ENCODE results near the gene DNAL4.

Gene DNAL4, protein sequence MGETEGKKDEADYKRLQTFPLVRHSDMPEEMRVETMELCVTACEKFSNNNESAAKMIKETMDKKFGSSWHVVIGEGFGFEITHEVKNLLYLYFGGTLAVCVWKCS

GRCh38 chr22:38793721-38794466, at the start of gene DNAL4:
TSS of gene DNAL4 (minus strand) at chr22:38794143. CDS start at chr22:38782731, 11,412 bp downstream.
- DNase-seq: peak; percentile 98

DNA sequence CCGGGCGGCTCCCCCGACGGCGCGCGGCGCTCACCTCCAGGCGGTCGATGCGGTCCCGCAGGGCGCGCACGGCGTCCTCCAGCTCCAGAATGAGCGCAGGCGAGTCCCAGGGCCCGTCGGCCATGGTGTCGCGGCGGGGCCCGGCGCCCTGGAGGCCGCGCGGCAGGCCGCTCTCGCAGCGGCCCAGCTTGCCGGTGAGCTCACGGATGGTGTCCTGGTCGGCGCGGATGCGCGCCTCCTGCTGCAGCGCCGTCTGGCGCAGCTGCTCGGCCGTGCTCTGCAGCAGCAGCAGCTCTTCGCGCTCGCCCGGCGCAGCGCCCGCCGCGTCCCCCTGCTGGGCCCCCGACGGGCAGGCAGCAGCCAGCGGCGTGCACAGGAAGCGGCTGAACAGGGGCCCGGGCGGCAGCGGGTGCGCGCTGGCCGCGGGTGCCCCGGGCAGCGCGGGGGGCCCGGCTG, 49.3 kb upstream of the DNAL4 start:
- DNase-seq: peak; percentile 81

DNA sequence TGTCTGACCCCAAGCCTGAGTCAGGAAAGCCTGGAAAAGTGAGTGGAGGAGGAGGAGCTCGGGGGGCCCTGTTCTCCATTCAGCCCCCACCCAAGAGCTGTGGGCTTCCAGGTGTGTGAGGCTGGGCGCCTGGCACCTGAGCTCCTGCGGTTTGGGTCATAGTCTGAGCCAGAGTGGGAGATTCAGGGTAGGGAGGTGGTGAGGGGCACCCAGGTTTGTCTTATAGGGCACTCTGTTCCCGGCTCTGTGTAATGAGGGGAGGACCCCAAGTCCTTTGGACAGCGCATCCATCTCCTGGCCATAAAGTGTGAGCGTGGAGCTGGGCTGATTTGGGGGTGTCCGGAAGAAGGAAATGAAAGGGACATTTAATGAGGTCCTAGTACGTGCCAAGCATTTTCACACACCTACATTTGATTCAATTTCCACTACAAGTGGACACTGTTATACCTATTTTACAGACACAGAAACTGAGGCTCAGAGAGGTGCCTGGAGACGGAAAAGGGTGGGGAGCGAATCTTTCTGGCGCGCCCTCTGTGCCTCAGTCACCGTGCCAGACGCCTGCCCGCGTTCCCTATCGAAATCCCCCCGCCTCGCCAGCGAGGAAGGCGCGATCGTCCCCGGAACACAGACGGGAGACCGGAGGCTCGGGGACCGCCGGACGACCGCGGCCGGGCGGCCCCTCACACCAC, 48.7 kb upstream of the DNAL4 start:
- no peak for DNase-seq

- DNase-seq: no peak
Observed at GRCh38 chr22:38841635-38842034, 47.7 kb upstream of the DNAL4 start.

GRCh38 chr22:38841211-38841610, 47.3 kb upstream of the DNAL4 start:
- no peak for DNase-seq

GRCh38 chr22:38840129-38840528, 46.2 kb upstream of the DNAL4 start:
- DNase-seq: no peak

DNA sequence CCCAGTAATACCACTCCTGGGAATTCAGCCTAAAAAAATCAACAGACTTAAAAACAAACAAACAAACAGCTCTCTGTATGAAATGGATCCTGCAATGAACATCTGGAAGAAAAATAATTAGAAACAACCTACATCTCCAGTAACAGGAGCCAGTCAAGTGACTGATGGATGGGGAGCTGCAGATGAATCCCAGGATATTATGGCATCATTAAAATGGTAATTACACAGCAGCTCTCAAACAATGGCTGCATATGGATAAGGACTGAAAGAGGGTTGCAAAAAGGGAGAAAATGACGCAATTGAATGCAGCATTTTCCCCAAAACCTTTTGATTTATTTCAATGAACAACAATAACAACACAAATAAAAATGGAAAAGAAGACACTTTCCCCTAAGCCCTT, 45.7 kb upstream of the DNAL4 start:
- DNase-seq: no peak

- DNase-seq: no peak
Observed at GRCh38 chr22:38837414-38837928, 43.5 kb upstream of the DNAL4 start.

DNA sequence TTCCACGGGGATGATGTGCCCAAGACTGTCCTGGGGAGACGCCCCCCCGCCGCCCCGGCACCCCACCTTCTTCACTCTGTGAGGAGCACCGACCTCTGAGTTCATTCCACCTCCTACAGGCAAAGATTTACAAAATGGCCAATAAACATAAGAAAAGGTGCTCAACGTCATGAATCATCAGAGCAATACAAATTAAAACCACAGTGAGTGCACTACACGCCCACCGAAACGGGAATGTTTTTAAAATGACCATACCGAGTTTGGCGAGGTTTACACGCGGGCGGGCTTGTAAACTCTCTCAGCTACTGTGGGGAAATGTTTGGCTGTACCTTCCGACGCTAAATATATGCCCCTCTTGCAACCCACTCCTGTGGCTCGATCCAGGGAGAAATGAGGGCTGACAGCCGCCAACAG, 42.0 kb upstream of the DNAL4 start:
- DNase-seq: no peak

GRCh38 chr22:38834991-38835390, 41.0 kb upstream of the DNAL4 start:
- DNase-seq: peak; percentile 28

GRCh38 chr22:38834215-38834953, 40.4 kb upstream of the DNAL4 start:
- no peak for DNase-seq

DNA sequence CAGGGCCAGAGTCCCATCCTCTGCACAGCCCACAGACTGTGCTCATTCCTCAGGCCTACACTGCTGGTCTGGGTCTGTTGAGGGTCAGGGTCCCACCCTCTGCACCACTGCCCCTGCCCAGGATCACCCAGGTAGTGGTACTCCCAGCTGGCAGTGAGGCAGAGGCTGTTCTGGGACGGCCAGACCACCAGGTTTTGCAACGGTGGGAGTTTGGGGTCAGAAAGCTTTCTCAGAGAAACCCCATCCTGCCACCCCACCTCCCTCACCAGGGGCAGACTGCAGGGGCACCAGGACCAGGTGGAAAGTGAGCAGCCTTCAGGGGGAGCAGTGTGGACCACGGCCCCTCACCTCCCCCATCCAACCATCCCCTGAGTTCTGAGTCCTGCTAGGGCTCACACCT, 39.1 kb upstream of the DNAL4 start:
- no peak for DNase-seq

- no peak for DNase-seq
Observed at GRCh38 chr22:38832005-38832978, 38.3 kb upstream of the DNAL4 start.

- peak; percentile 11 for DNase-seq
Observed at GRCh38 chr22:38831166-38831945, 37.4 kb upstream of the DNAL4 start.

DNA sequence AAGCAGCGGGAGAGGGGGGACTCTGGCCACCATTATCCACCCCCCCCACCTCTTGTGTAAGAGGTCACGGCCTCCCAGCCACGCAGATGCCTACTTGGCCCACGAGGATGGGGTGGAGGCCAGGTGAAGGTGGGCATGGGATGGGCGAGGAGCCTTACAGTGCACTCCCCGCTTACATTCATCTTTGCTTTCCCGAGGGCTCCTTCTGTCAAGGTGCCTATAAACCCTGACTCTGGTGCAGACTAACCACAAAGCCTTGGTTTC, 36.8 kb upstream of the DNAL4 start:
- no peak for DNase-seq

DNA sequence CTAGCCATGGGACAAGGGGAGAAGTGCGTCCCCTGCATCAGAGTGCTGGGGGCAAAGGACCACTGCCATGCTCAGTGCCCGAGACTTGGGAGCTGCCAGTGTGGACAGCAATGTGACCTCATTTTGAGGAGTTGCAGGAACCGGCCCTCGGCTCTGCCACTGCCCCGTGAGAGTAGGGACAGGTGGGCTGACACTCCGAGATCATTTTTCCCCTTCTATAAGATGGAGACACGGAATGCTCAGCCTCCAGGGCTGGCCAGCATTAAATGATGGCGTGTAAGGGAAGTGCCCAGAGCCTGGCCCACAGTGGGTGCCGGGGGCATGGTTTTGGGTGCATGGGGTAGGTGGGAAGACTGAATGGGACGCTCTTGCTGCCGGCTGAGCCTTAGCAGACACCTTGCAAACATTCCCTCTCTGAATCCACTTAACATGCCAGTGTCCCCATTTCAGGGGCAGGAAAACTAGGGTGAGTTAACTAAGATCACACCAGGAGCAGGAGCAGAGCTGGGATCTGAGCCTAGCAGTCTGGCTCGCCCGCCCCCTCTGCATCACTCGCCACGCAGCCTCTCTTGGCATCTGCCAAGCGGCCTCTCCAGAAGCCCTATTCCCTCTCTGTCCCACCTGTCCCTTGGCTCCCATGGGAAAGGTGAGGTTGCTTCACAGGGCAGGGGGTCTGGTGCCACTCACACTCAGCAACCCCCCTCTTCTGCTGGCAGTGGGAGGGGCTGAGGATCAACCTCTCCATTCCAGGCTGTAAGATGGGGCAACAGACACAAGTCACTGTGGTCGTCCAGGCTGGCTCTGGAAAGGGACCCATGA, 36.3 kb upstream of the DNAL4 start:
- no peak for DNase-seq

- no peak for DNase-seq
Observed at GRCh38 chr22:38829485-38829884, 35.5 kb upstream of the DNAL4 start.

DNA sequence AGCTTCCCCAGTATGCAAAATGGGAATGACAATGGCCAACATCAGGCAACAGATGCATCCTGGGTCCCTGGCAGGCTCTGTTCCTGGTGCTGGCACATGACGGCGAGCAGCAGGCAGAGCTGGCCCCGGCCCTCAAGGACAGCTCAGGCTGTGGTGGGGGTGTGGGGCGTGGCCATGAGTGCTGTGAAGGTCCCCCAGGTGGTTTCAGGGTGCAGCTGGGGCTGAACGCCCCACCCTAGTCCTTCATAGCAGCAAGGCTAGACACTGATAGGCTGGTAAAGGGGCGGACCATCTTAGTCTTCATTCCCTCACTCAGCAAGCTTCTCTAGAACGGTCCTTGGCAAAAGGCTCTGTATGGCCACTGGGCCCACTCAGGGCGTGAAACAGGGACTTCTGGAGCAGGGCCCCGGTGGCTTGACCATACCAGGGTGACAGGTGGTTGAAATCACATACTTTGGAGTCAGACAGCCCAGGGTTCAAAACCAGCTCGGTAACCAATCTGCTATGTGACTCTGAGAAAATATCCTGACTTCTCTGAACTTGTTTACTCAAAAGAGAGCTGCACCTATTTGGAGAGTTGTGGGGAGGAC, 34.8 kb upstream of the DNAL4 start:
- DNase-seq: no peak

DNA sequence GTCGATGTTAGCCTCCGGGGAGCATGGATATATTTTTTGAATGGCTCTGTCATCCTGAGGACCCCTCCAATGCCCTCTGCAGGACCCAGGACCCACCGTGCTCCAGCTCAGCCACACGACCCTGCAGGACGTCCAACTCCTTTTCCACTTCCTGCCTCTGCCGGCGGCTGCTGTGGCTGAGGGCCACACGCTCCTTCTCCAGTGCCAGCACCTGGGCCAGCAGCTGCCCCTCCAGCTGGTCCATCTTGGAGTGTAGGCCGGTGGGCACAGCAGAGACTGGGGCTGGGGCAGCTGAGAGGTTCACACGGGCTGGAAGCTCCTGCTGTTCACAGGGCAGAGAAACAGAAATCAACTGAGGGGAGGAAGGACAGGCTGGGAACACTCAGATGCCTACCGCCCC, 34.2 kb upstream of the DNAL4 start:
- no peak for DNase-seq

DNA sequence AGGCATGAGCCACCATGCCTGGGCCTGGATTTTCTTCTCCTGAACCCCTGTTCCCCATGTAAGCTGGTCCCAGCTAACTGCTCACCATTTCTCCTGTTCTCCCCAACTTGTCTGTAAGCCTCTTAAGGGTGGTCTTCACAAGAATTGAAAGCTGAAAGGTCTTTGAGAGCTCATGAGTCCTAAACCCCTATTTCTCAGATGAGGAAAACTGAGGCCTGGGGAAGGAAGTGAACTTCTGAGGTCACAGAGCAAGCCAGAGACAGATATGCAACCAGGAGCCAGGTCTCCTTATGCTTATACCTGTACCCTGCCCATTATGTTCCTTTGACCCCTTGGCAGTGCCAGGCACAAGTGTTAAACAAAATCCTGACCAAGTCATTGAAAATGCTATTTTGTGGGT, 33.6 kb upstream of the DNAL4 start:
- no peak for DNase-seq

Measured in DMS53 (cell line).